Measurements from ENCODE around the gene NMNAT2.

DNA sequence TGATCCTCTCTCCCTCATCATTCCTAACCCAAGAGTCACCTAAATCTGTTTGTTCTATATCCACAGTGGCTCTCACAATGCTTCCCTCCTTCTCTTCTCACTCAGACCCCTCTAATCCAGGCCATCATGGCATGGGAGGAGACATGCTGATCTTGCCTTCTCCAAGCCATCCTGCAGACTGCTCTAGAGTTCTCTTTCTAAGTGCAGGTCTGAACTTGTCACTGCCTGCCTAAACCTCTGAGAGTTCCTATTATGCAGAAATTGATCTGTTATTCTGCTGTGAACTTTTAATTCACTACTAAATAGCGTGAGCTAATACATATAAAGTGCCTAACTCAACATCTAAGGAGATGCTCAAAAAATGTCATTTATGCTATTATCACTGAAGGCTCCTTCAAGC lies 205.3 kb downstream of the NMNAT2 start:
- TF ChIP-seq POLR2A (IDR thresholded peaks at IDR 0.05; ENCODE audit: borderline replicate concordance, extremely low read depth, insufficient read depth, insufficient read length) (no peak), EGR1 (IDR thresholded peaks at IDR 0.05; ENCODE audit: low read depth) (no peak), POLR2AphosphoS5 (IDR thresholded peaks at IDR 0.05; ENCODE audit: low read depth, low read length) (no peak)
- TF ChIP-seq, protein P1, sequence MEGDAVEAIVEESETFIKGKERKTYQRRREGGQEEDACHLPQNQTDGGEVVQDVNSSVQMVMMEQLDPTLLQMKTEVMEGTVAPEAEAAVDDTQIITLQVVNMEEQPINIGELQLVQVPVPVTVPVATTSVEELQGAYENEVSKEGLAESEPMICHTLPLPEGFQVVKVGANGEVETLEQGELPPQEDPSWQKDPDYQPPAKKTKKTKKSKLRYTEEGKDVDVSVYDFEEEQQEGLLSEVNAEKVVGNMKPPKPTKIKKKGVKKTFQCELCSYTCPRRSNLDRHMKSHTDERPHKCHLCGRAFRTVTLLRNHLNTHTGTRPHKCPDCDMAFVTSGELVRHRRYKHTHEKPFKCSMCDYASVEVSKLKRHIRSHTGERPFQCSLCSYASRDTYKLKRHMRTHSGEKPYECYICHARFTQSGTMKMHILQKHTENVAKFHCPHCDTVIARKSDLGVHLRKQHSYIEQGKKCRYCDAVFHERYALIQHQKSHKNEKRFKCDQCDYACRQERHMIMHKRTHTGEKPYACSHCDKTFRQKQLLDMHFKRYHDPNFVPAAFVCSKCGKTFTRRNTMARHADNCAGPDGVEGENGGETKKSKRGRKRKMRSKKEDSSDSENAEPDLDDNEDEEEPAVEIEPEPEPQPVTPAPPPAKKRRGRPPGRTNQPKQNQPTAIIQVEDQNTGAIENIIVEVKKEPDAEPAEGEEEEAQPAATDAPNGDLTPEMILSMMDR (IDR thresholded peaks at IDR 0.05 in 2 of 3, conservative IDR thresholded peaks at IDR 0.05 in 1 of 3; ENCODE audit: borderline replicate concordance in 1 of 3, insufficient read depth in 1 of 3, low read depth in 2 of 3, low read length in 2 of 3) = no peak

Data from HCT116 (cell line).